ENCODE measurements around the gene CAMTA1. TPM values are rescaled to one million over a fixed set of nuclear protein-coding genes. Genes with fewer than 3 reads are reported as not detected.

CAMTA1 gene
- total RNA-seq, 6 donors from 2014 or later = 38.8 to 74.0 (median 46.1) TPM

DNA sequence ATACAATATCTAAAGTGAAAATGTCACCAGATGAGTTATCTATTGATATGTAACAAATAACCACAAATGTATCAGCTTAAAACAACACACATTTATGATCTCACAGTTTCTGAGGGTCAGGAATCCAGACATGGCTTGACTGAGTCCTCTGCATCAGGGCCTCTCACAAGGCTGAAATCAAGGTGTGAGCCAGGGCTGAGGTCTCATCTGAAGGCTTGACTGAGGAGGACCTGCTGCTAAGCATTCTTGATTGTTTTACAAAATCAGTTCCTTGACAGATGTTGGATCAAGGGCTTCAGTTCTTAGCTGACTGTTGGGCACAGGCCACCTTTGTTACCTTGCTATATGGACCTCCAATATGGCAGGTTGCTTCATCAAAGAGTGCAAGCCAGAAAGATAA is 483.7 kb downstream of the CAMTA1 start:
- ATAC-seq (ENCODE audit: low FRiP score in 2 of 2) (no peak), DNase-seq (no peak)
- Histone ChIP-seq H3K9me3 (peaks cover 5 to 14% (median 10%) of the 10 kb centered on the region in 4 donors), H3K4me1 (no peaks in the 10 kb centered on the region), H3K27me3 (no peaks in the 10 kb centered on the region), H3K36me3 (no peaks in the 10 kb centered on the region), H3K27ac (no peak overlapping the region), H3K4me3 (no peak overlapping the region)
- no peak for TF ChIP-seq POLR2A (IDR thresholded peaks at IDR 0.05)
- TF ChIP-seq POLR2AphosphoS5 (IDR thresholded peaks at IDR 0.05) = no peak
- no peak for TF ChIP-seq EP300 (IDR thresholded peaks at IDR 0.05)
- TF ChIP-seq, protein P1, sequence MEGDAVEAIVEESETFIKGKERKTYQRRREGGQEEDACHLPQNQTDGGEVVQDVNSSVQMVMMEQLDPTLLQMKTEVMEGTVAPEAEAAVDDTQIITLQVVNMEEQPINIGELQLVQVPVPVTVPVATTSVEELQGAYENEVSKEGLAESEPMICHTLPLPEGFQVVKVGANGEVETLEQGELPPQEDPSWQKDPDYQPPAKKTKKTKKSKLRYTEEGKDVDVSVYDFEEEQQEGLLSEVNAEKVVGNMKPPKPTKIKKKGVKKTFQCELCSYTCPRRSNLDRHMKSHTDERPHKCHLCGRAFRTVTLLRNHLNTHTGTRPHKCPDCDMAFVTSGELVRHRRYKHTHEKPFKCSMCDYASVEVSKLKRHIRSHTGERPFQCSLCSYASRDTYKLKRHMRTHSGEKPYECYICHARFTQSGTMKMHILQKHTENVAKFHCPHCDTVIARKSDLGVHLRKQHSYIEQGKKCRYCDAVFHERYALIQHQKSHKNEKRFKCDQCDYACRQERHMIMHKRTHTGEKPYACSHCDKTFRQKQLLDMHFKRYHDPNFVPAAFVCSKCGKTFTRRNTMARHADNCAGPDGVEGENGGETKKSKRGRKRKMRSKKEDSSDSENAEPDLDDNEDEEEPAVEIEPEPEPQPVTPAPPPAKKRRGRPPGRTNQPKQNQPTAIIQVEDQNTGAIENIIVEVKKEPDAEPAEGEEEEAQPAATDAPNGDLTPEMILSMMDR (IDR thresholded peaks at IDR 0.05) = no peak

DNA sequence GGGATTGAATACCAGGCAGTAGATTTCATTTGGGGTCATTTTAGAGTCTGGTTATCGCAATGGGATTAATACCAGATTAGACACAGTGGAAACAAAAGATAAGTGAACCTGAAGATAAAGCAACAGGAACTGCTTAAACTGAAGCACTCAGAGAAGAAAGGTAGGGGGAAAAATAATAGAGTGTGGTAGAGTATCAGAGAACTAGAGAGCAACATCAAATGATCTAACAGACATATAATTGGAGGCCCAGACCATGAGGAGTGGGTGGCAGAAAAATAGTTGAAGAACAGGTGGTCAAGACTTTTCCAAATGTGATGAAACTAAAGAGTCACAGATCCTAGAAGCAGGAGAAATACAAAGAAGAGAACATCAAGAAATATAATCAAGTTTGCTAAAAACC is 484.3 kb downstream of the CAMTA1 start:
- Histone ChIP-seq H3K4me3 (no peak overlapping the region), H3K9me3 (peaks cover 5 to 14% (median 10%) of the 10 kb centered on the region in 4 donors), H3K4me1 (no peaks in the 10 kb centered on the region), H3K36me3 (no peaks in the 10 kb centered on the region), H3K27me3 (no peaks in the 10 kb centered on the region), H3K27ac (no peak overlapping the region)
- ATAC-seq (ENCODE audit: low FRiP score in 2 of 2) = no peak
- 94 to 95% methylated on average over 1 of the region's 1 CpG for WGBS, 2 donors
- no peak for TF ChIP-seq POLR2A (IDR thresholded peaks at IDR 0.05)
- TF ChIP-seq POLR2AphosphoS5 (IDR thresholded peaks at IDR 0.05) = no peak
- TF ChIP-seq, protein P1 (IDR thresholded peaks at IDR 0.05) = no peak
- no peak for TF ChIP-seq EP300 (IDR thresholded peaks at IDR 0.05)
- DNase-seq = no peak

DNA sequence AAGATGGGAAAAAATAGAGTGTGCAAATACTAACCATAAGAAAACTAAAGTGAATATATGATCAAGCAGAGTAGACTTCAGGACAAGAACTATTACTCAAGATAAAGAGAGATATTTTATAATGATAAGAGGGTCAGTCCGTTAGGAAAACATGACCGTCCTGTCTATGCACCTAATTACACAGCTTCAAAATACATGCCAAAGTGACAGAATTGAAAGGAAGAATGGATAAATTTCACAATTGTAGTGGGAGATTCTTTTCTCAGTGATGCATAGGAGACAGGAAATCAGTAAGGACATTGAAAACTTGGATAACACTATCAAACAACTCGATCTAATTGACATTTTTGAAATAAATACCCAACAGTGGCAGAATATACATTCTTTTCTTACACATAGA is 489.0 kb downstream of the CAMTA1 start:
- ATAC-seq (ENCODE audit: low FRiP score in 2 of 2) (no peak), DNase-seq (no peak)
- Histone ChIP-seq H3K27ac (no peak overlapping the region), H3K36me3 (no peaks in the 10 kb centered on the region), H3K9me3 (peaks cover 5 to 9% (median 6%) of the 10 kb centered on the region in 4 donors), H3K4me1 (no peaks in the 10 kb centered on the region), H3K4me3 (no peak overlapping the region), H3K27me3 (no peaks in the 10 kb centered on the region)
- no peak for TF ChIP-seq POLR2A (IDR thresholded peaks at IDR 0.05)
- TF ChIP-seq, protein P1 (IDR thresholded peaks at IDR 0.05) = no peak
- no peak for TF ChIP-seq EP300 (IDR thresholded peaks at IDR 0.05)
- no peak for TF ChIP-seq POLR2AphosphoS5 (IDR thresholded peaks at IDR 0.05)
- 59 to 71% methylated on average over 3 of the region's 3 CpGs for WGBS, 2 donors

DNA sequence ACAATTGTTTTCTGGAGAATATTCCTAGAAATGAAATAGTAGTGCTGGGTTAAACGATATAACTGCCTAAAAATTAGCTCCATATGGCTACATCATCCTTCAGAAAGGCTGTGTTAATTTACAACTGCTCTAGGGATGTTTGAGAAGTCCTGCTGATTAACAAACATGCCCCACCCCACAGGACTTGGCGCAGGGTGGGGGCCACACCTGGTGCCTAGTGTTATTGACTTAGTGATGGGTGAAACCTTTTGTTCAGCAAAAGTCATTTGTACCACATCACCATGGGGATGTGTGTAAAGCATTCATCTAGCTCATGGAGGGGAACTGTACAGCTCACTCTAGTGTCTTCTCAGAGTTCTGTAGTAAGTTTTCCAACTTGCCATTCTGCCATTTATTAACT is 492.8 kb downstream of the CAMTA1 start:
- TF ChIP-seq POLR2AphosphoS5 (IDR thresholded peaks at IDR 0.05) (no peak), EP300 (IDR thresholded peaks at IDR 0.05) (no peak), POLR2A (IDR thresholded peaks at IDR 0.05) (no peak)
- TF ChIP-seq, protein P1 (IDR thresholded peaks at IDR 0.05) = no peak
- Histone ChIP-seq H3K27me3 (no peaks in the 10 kb centered on the region), H3K9me3 (peaks cover 0 to 4% (median 0%) of the 10 kb centered on the region in 4 donors), H3K27ac (no peak overlapping the region), H3K36me3 (no peaks in the 10 kb centered on the region), H3K4me1 (no peaks in the 10 kb centered on the region), H3K4me3 (no peak overlapping the region)
- ATAC-seq (ENCODE audit: low FRiP score in 2 of 2) (no peak), DNase-seq (no peak)
- 81 to 91% methylated on average over 2 of the region's 2 CpGs for WGBS, 2 donors

Data from upper lobe of left lung (tissue), 6 donors.